Kidney (tissue), 14 donors: ENCODE measurements around the gene CCBE1. TPM values are rescaled to one million over a fixed set of nuclear protein-coding genes. Genes with fewer than 3 reads are reported as not detected.

Experiments used
- DNase-seq, 5 donors: peaks; one replicate each; pipeline ENCODE4 v3.0.0-alpha.2; 2013 to 2020
- FAIRE-seq: peaks from 2 replicates; lab custom pipeline; 2012; peaks lifted over from hg19 to GRCh38; lab: Jason Lieb, UNC
- H3K27ac ChIP-seq, 2 donors: one replicate each; pipeline ENCODE4 v1.7.0; 2013; ENCODE audit warnings: low read depth in 2 of 2, low read length in 2 of 2, inconsistent platforms in 1 of 2
- H3K27me3 ChIP-seq: one replicate; pipeline ENCODE4 v1.7.1; 2013; ENCODE audit warnings: low read length, inconsistent platforms; ENCODE audit not compliant: control insufficient read depth, insufficient read depth
- H3K36me3 ChIP-seq, 3 donors: one replicate each; pipeline versions ENCODE4 v1.7.0 to v1.7.1; 2013; ENCODE audit warnings: low read length in 3 of 3, control low read depth in 1 of 3, inconsistent platforms in 1 of 3; ENCODE audit not compliant: insufficient read depth in 3 of 3, control insufficient read depth in 2 of 3
- H3K4me1 ChIP-seq, 3 donors: one replicate each; pipeline versions ENCODE4 v1.7.0 to v1.7.1; 2013; ENCODE audit warnings: low read length in 3 of 3, inconsistent platforms in 1 of 3, low read depth in 1 of 3; ENCODE audit not compliant: control insufficient read depth in 2 of 3, insufficient read depth in 2 of 3
- H3K4me3 ChIP-seq, 3 donors: one replicate each; pipeline versions ENCODE4 v1.7.0 to v1.8.1; 2013; ENCODE audit warnings: low read length in 3 of 3, control low read depth in 1 of 3, inconsistent platforms in 1 of 3
- H3K9ac ChIP-seq, 3 donors: one replicate each; pipeline versions ENCODE4 v1.7.0 to v1.7.1; 2013; ENCODE audit warnings: low read length in 3 of 3, control low read depth in 1 of 3, inconsistent platforms in 1 of 3
- H3K9me3 ChIP-seq, 3 donors: one replicate each; pipeline versions ENCODE4 v1.7.0 to v1.7.1; 2013; ENCODE audit warnings: low read length in 3 of 3, control low read depth in 1 of 3, inconsistent platforms in 1 of 3; ENCODE audit not compliant: control insufficient read depth in 2 of 3, insufficient read depth in 1 of 3
- intact Hi-C: fragments of 100-400 bp; cut with DNase I; formaldehyde crosslinking; loops from one replicate; pipeline ENCODE4 v1.11.1; 2022
- polyA plus RNA-seq: library from polyadenylated mRNA; stranded (reverse); fragments of 350-450 nt; fragmentation: Illumina TruSeq; extraction: RNeasy Lipid Tissue Mini Kit (QIAGEN cat#74804); gene quantifications from one replicate; pipeline ENCODE4 v1.2.3, GENCODE V29; 2014; ENCODE audit warnings: low read depth, low replicate concordance; ENCODE audit not compliant: insufficient read depth
- total RNA-seq: library from RNA; stranded (reverse); fragmentation: NEBNext Ultra II Directional; extraction: Animal tissue kit (Norgen Biotek cat#: 25700); gene quantifications from one replicate; pipeline ENCODE4 v1.2.1, GENCODE V29; 2021
- TF ChIP-seq, protein P1 (sequence below): IDR thresholded peaks from 3 replicates; pipeline ENCODE4 v1.5.1; 2012; ENCODE audit warnings: mild to moderate bottlenecking, moderate library complexity, borderline replicate concordance; ENCODE audit not compliant: insufficient read depth; ENCODE audit errors: extremely low read depth
- donor health status: control.
- donor health status: control.
- donor health status: control.
- donor health status: control.
- donor health status: control.
- donor health status: DM: yes; HTN: yes; CAD: no.
- donor health status: Normal renal cell carcinoma (clear cell type).

The CCBE1 gene
- total and polyA plus RNA-seq, 2 donors from 2014 or later, result 1.8 to 2.2 TPM

DNA sequence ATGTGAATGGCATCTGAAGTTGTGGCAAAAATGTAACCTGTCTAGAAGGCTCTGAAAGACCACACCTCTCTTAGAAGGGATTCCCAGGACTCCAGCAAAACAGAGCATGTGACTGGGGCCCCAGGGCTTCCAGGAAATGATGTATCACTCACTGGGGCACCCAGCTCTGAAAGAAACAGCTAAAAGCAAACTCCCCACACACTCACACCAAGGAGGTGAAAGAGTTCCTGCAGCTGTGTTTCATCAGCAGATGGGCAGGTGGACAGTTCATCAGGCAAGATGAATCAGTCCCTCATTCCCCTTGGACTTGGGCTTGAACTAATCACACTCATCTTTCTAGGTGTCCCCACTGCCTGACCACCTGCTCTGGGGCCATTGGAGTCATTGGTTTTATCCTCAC lies 76.2 kb downstream of the CCBE1 start:
- Histone ChIP-seq H3K4me1 (peaks cover 0 to 6% (median 0%) of the 10 kb centered on the region in 3 donors), H3K4me3 (no peak overlapping the region), H3K36me3 (no peaks in the 10 kb centered on the region), H3K9ac (no peak overlapping the region), H3K27me3 (no peaks in the 10 kb centered on the region), H3K27ac (no peak overlapping the region), H3K9me3 (no peaks in the 10 kb centered on the region)
- FAIRE-seq, result no peak
- DNase-seq, result no peak
- intact Hi-C loops, result no loop called here
- TF ChIP-seq, protein P1, sequence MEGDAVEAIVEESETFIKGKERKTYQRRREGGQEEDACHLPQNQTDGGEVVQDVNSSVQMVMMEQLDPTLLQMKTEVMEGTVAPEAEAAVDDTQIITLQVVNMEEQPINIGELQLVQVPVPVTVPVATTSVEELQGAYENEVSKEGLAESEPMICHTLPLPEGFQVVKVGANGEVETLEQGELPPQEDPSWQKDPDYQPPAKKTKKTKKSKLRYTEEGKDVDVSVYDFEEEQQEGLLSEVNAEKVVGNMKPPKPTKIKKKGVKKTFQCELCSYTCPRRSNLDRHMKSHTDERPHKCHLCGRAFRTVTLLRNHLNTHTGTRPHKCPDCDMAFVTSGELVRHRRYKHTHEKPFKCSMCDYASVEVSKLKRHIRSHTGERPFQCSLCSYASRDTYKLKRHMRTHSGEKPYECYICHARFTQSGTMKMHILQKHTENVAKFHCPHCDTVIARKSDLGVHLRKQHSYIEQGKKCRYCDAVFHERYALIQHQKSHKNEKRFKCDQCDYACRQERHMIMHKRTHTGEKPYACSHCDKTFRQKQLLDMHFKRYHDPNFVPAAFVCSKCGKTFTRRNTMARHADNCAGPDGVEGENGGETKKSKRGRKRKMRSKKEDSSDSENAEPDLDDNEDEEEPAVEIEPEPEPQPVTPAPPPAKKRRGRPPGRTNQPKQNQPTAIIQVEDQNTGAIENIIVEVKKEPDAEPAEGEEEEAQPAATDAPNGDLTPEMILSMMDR, result no peak

DNA sequence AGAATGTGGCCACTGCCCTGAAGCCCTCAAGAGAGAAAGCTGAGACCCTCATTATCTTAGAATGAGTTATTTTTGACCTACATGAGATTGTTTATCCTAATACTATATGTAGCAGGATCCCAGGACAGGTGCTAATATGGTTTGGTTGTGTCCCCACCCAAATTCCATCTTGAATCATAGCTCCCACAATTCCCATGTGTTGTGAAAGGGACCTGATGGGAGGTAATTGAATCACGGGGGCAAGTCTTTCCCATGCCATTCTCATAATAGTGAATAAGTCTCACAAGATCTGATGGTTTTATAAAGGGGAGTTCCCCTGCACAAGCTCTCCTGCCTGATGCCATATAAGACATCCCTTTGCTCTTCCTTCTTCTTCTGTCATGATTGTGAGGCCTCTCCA lies 76.8 kb downstream of the CCBE1 start:
- peaks cover 0 to 6% (median 0%) of the 10 kb centered on the region in 3 donors for H3K4me1 ChIP-seq
- DNase-seq (no peak), FAIRE-seq (no peak)
- H3K27ac ChIP-seq, result no peak overlapping the region
- TF ChIP-seq, protein P1, result no peak
- no peaks in the 10 kb centered on the region for H3K27me3 ChIP-seq
- no peak overlapping the region for H3K4me3 ChIP-seq
- no peaks in the 10 kb centered on the region for H3K36me3 ChIP-seq
- intact Hi-C loops, result no loop called here
- no peaks in the 10 kb centered on the region for H3K9me3 ChIP-seq
- H3K9ac ChIP-seq, result no peak overlapping the region

DNA sequence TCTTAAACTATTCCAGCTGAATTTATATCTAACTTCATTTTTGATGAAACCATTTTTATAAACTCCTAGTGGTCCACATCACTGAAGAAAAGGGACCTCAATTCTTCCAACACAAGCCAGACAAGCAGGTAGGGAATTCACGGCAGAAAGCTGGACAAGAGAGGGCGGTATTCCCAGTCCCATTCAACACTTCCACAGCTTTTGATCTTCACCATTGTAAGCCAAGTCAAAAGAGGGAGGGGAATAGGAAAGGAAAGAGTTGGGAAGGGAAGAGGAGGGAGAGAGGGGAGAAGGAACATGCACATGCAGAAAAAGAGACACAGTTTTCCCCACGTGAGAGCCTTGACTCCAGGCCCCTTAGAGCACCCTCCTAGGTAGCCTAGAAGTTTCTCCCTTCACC lies 77.4 kb downstream of the CCBE1 start:
- no peak for FAIRE-seq
- TF ChIP-seq, protein P1, result no peak

DNA sequence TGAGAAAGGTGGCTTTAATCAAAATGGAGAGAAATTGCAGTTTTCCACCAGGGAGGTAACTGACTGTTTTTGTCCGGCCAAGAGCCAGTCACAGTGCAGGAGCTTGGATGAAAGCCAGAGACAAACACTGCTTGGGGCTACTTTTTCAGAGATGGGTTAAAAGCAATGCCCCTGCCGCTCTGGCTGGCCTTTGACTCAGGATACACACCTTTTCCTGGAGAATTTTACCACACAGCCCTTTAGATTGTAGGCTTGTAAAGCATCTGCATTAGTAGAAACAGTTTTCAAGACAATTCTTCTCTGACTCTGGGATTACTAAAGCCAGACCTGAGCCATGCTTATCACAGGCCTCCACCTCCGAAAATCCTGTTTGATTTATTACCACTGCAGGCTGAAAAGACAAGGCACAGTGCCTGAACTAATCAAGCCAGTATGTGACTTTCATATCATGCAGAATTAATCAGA lies 79.7 kb downstream of the CCBE1 start:
- FAIRE-seq (no peak), DNase-seq (peak in 2 of 5 donors; percentile 43 to 57)
- H3K27me3 ChIP-seq, result no peaks in the 10 kb centered on the region
- no peak overlapping the region for H3K4me3 ChIP-seq
- intact Hi-C loops, result no loop called here
- no peak overlapping the region for H3K27ac ChIP-seq
- peaks cover 0 to 2% (median 0%) of the 10 kb centered on the region in 3 donors for H3K4me1 ChIP-seq
- no peaks in the 10 kb centered on the region for H3K9me3 ChIP-seq
- TF ChIP-seq, protein P1, result no peak
- no peak overlapping the region for H3K9ac ChIP-seq
- H3K36me3 ChIP-seq, result no peaks in the 10 kb centered on the region

More for the DNA sequence above, 77.4 kb downstream of the CCBE1 start:
- H3K36me3 ChIP-seq, result no peaks in the 10 kb centered on the region
- DNase-seq, result no peak
- no peaks in the 10 kb centered on the region for H3K27me3 ChIP-seq
- intact Hi-C loops, result no loop called here
- H3K4me3 ChIP-seq, result no peak overlapping the region
- peaks cover 0 to 6% (median 0%) of the 10 kb centered on the region in 3 donors for H3K4me1 ChIP-seq
- no peak overlapping the region for H3K27ac ChIP-seq
- H3K9ac ChIP-seq, result no peak overlapping the region
- H3K9me3 ChIP-seq, result no peaks in the 10 kb centered on the region
